H1 (cell line): Measurements from ENCODE around the gene MAP3K10. TPM values are rescaled to one million over a fixed set of nuclear protein-coding genes. Genes with fewer than 3 reads are reported as not detected.

ENCODE experiments used
- CTCF ChIA-PET: fragments of 300-600 bp; sonication (Branson Sonifier 250); formaldehyde crosslinking; loops from one replicate; lab custom pipeline; 2021; ENCODE audit not compliant: partially characterized antibody; lab: Charles Lee
- POLR2A ChIA-PET: fragments of 300-600 bp; sonication (Branson Sonifier 250); formaldehyde crosslinking; loops from one replicate; lab custom pipeline; 2021; ENCODE audit warnings: inconsistent platforms; ENCODE audit not compliant: partially characterized antibody; lab: Charles Lee
- DNase-seq, 2 experiments: peaks; one replicate each; pipeline versions ENCODE4 v3.0.0 to v3.0.0-alpha.2; 2010 to 2022; ENCODE audit warnings: low spot score in 2 of 2, low read depth in 1 of 2, mixed read lengths in 1 of 2
- FAIRE-seq: peaks from 2 replicates; lab custom pipeline; 2011; peaks lifted over from hg19 to GRCh38; lab: Jason Lieb, UNC
- H2AFZ ChIP-seq: 2 replicates; pipeline ENCODE4 v1.8.1; 2012; ENCODE audit warnings: low read length, inconsistent platforms
- H2AK5ac ChIP-seq: 2 replicates; pipeline ENCODE4 v1.6.1; 2013; ENCODE audit warnings: low read depth, low read length
- H2BK120ac ChIP-seq: replicated peaks from 2 replicates; pipeline ENCODE3; 2013; ENCODE audit warnings: low read depth, low read length, inconsistent platforms
- H2BK12ac ChIP-seq: 2 replicates; pipeline ENCODE4 v1.6.1; 2013; ENCODE audit warnings: low read depth, low read length
- H2BK15ac ChIP-seq: 2 replicates; pipeline ENCODE4 v1.6.1; 2013; ENCODE audit warnings: low read length
- H2BK20ac ChIP-seq: 2 replicates; pipeline ENCODE4 v1.6.1; 2013; ENCODE audit warnings: low read length
- H2BK5ac ChIP-seq: 2 replicates; pipeline ENCODE4 v1.6.1; 2013; ENCODE audit warnings: low read depth, low read length
- H3K14ac ChIP-seq: 2 replicates; pipeline ENCODE4 v1.6.1; 2013; ENCODE audit warnings: inconsistent platforms; ENCODE audit not compliant: insufficient read length
- H3K18ac ChIP-seq: 2 replicates; pipeline ENCODE4 v1.6.1; 2013; ENCODE audit warnings: low read length; ENCODE audit errors: extremely low read depth
- H3K23ac ChIP-seq: 2 replicates; pipeline ENCODE4 v1.6.1; 2013; ENCODE audit warnings: inconsistent platforms; ENCODE audit not compliant: insufficient read length
- H3K23me2 ChIP-seq: 2 replicates; pipeline ENCODE4 v1.6.1; 2013; ENCODE audit warnings: low read depth, low read length
- H3K27ac ChIP-seq: 2 replicates; pipeline ENCODE4 v1.6.1; 2011; ENCODE audit warnings: low read depth, low read length, inconsistent platforms
- H3K27me3 ChIP-seq, 4 experiments: replicated peaks in 1 of 4; 1 replicate in 1 of 4; 2 replicates in 3 of 4; pipeline versions ENCODE4 v1.6.1 to v1.8.1; 2011 to 2013; ENCODE audit warnings: low read length in 3 of 4, mild to moderate bottlenecking in 3 of 4, inconsistent platforms in 2 of 4, mixed read lengths in 2 of 4, moderate library complexity in 1 of 4; ENCODE audit not compliant: control insufficient read depth in 3 of 4, insufficient read depth in 3 of 4; ENCODE audit errors: extremely low read depth in 1 of 4
- H3K36me3 ChIP-seq, 4 experiments: 2 replicates each; pipeline versions ENCODE4 v1.6.1 to v1.8.1; 2011 to 2013; ENCODE audit warnings: mild to moderate bottlenecking in 4 of 4, low read length in 3 of 4, moderate library complexity in 2 of 4, control low read depth in 1 of 4, inconsistent platforms in 1 of 4; ENCODE audit not compliant: insufficient read depth in 4 of 4, control insufficient read depth in 2 of 4
- H3K4ac ChIP-seq: replicated peaks from 2 replicates; pipeline ENCODE3; 2013; ENCODE audit warnings: low read length, low read depth, mixed read lengths, inconsistent platforms; ENCODE audit not compliant: insufficient read length
- H3K4me1 ChIP-seq, 4 experiments: replicated peaks in 1 of 4; 1 replicate in 1 of 4; 2 replicates in 3 of 4; pipeline versions ENCODE4 v1.6.1 to v1.8.1; 2011 to 2013; ENCODE audit warnings: low read length in 3 of 4, inconsistent platforms in 2 of 4, mixed read lengths in 1 of 4; ENCODE audit not compliant: insufficient read depth in 4 of 4, control insufficient read depth in 3 of 4
- H3K4me2 ChIP-seq, 2 experiments: 2 replicates each; pipeline versions ENCODE4 v1.6.1 to v1.8.1; 2011 to 2013; ENCODE audit warnings: low read depth in 2 of 2, low read length in 2 of 2, control low read depth in 1 of 2, inconsistent platforms in 1 of 2, mild to moderate bottlenecking in 1 of 2; ENCODE audit not compliant: insufficient read depth in 1 of 2
- H3K4me3 ChIP-seq, 4 experiments: fragments of 200-600, 300-600 bp in 1 of 4; sonication (generic), shearing (Covaris generic), sonication (Bioruptor Twin) in 1 of 4; 2 replicates each; pipeline versions ENCODE4 v1.5.1 to v1.8.1; 2011 to 2016; ENCODE audit warnings: low read length in 4 of 4, low read depth in 3 of 4, control low read depth in 2 of 4, inconsistent platforms in 2 of 4, mild to moderate bottlenecking in 2 of 4, mixed read lengths in 1 of 4, moderate library complexity in 1 of 4; ENCODE audit not compliant: insufficient read depth in 2 of 4; ENCODE audit errors: extremely low read depth in 1 of 4
- H3K56ac ChIP-seq: replicated peaks from 2 replicates; pipeline ENCODE3; 2013; ENCODE audit warnings: low read depth, mild to moderate bottlenecking, mixed read lengths, low read length, inconsistent platforms; ENCODE audit not compliant: insufficient read length
- H3K79me1 ChIP-seq: 2 replicates; pipeline ENCODE4 v1.6.1; 2013; ENCODE audit warnings: low read depth, low read length, control low read depth
- H3K79me2 ChIP-seq, 2 experiments: 2 replicates each; pipeline versions ENCODE4 v1.6.1 to v1.8.1; 2012 to 2013; ENCODE audit warnings: low read length in 2 of 2, mild to moderate bottlenecking in 2 of 2, inconsistent platforms in 1 of 2; ENCODE audit not compliant: insufficient read depth in 2 of 2, control insufficient read depth in 1 of 2
- H3K9ac ChIP-seq, 4 experiments: replicated peaks in 1 of 4; 1 replicate in 1 of 4; 2 replicates in 3 of 4; pipeline versions ENCODE4 v1.6.1 to v1.8.1; 2011 to 2013; ENCODE audit warnings: low read depth in 3 of 4, low read length in 3 of 4, control low read depth in 2 of 4, mild to moderate bottlenecking in 2 of 4, moderate library complexity in 2 of 4, inconsistent platforms in 1 of 4; ENCODE audit errors: extremely low read depth in 1 of 4
- H3K9me3 ChIP-seq, 2 experiments: 2 replicates each; pipeline versions ENCODE4 v1.6.1 to v1.8.1; 2012 to 2013; ENCODE audit warnings: mild to moderate bottlenecking in 2 of 2, moderate library complexity in 2 of 2, control low read depth in 1 of 2, inconsistent platforms in 1 of 2, low read depth in 1 of 2, low read length in 1 of 2, mixed read lengths in 1 of 2; ENCODE audit not compliant: insufficient read depth in 2 of 2
- H4K20me1 ChIP-seq, 2 experiments: replicated peaks in 1 of 2; 2 replicates each; pipeline versions ENCODE3 to v1.8.1; 2011 to 2013; ENCODE audit warnings: inconsistent platforms in 2 of 2, low read length in 2 of 2, mild to moderate bottlenecking in 1 of 2; ENCODE audit not compliant: insufficient read depth in 2 of 2, control insufficient read depth in 1 of 2
- H4K5ac ChIP-seq: 2 replicates; pipeline ENCODE4 v1.6.1; 2013; ENCODE audit warnings: low read length, low read depth, mixed read lengths, inconsistent platforms; ENCODE audit not compliant: insufficient read length
- H4K8ac ChIP-seq: 2 replicates; pipeline ENCODE4 v1.8.0; 2013; ENCODE audit warnings: mild to moderate bottlenecking, moderate library complexity, low read length, inconsistent platforms; ENCODE audit not compliant: insufficient read depth; ENCODE audit errors: extremely low read depth
- H4K91ac ChIP-seq: replicated peaks from 2 replicates; pipeline ENCODE3; 2013; ENCODE audit warnings: low read length, mixed read lengths, inconsistent platforms; ENCODE audit not compliant: insufficient read length
- ATF2 ChIP-seq: IDR thresholded peaks from 2 replicates; pipeline ENCODE4 v1.6.1; 2012; ENCODE audit warnings: low read length, inconsistent platforms
- CTBP2 ChIP-seq: IDR thresholded peaks from 2 replicates; pipeline ENCODE4 v1.7.0; 2011; ENCODE audit warnings: borderline replicate concordance, mild to moderate bottlenecking, moderate library complexity, mixed read lengths, low read length; ENCODE audit not compliant: insufficient read depth, insufficient read length
- FOSL1 ChIP-seq: IDR thresholded peaks from 2 replicates; pipeline ENCODE4 v1.6.1; 2011; ENCODE audit warnings: mild to moderate bottlenecking, low read depth, low read length, moderate library complexity; ENCODE audit not compliant: insufficient read depth
- GABPA ChIP-seq: IDR thresholded peaks from 2 replicates; pipeline ENCODE4 v1.6.1; 2011; ENCODE audit warnings: mild to moderate bottlenecking, low read length, moderate library complexity, borderline replicate concordance; ENCODE audit not compliant: insufficient read depth
- KDM5A ChIP-seq: fragments of 200-600 bp; IDR thresholded peaks from 2 replicates; pipeline ENCODE4 v1.7.1; 2012; ENCODE audit warnings: mild to moderate bottlenecking, low read length, inconsistent platforms, mixed read lengths
- MAFK ChIP-seq: IDR thresholded peaks from 2 replicates; pipeline ENCODE4 v1.6.1; 2012; ENCODE audit warnings: low read depth, mild to moderate bottlenecking, improper control_type of control experiment, low read length
- RAD21 ChIP-seq, 2 experiments: IDR thresholded peaks in 1 of 2; conservative IDR thresholded peaks in 1 of 2; 2 replicates each; pipeline ENCODE4 v1.6.1; 2011; ENCODE audit warnings: low read depth in 2 of 2, low read length in 2 of 2, improper control_type of control experiment in 1 of 2, inconsistent platforms in 1 of 2, mild to moderate bottlenecking in 1 of 2, moderate library complexity in 1 of 2
- SP1 ChIP-seq: IDR thresholded peaks from 2 replicates; pipeline ENCODE4 v1.6.1; 2011; ENCODE audit warnings: low read depth, low read length
- SP4 ChIP-seq: IDR thresholded peaks from 2 replicates; pipeline ENCODE4 v1.6.1; 2012; ENCODE audit warnings: low read length, inconsistent platforms
- SRF ChIP-seq: IDR thresholded peaks from 2 replicates; pipeline ENCODE4 v1.6.1; 2011; ENCODE audit warnings: mild to moderate bottlenecking, low read depth, low read length, moderate library complexity
- TCF12 ChIP-seq: IDR thresholded peaks from 2 replicates; pipeline ENCODE4 v1.6.1; 2011; ENCODE audit warnings: low read depth, mild to moderate bottlenecking, low read length
- WGBS, 2 experiments: shearing (Covaris generic) in 1 of 2; methylation state at CpG; one replicate each; pipeline versions ENCODE4 v1.1.6 to v1.1.7; 2013 to 2015; ENCODE audit warnings: low lambda C conversion rate in 2 of 2, mixed read lengths in 2 of 2, inconsistent platforms in 1 of 2, low coverage in 1 of 2, missing lambda C conversion rate in 1 of 2; ENCODE audit not compliant: insufficient replicate concordance in 2 of 2, insufficient coverage in 1 of 2, insufficient read length in 1 of 2; ENCODE audit errors: extremely low coverage in 1 of 2, missing lambda C conversion rate in 1 of 2; 5-methylcytosine and 5-hydroxymethylcytosine counted together
- polyA plus RNA-seq, 7 experiments: library from polyadenylated mRNA; depleted of rRNA in 3 of 7; stranded (reverse) in 5 of 7; unstranded in 2 of 7; fragments of >200 nt in 5 of 7; fragments of 200-250 nt in 2 of 7; gene quantifications; 1 replicate in 5 of 7; 2 replicates in 1 of 7; 4 replicates in 1 of 7; pipeline versions ENCODE4 v1.2.1 to v1.2.3, GENCODE V29; 2011 to 2013; ENCODE audit warnings: missing spikeins in 2 of 7, mixed read lengths in 2 of 7
- total RNA-seq: library from RNA; stranded (reverse); fragmentation: NEBNext Ultra II Directional; extraction: Animal tissue kit (Norgen Biotek cat#: 25700); gene quantifications from 2 replicates; pipeline ENCODE4 v1.2.1, GENCODE V29; 2021

The MAP3K10 gene
- total and polyA plus RNA-seq, 2 of the 8 experiments (the other 6 are each of a cell fraction or from before 2014, with no cell fraction given), result 4.9 to 15.9 TPM

GRCh38 chr19:40242480-40242879 lies 51.3 kb downstream of the MAP3K10 start:
- CTCF ChIA-PET, result interaction anchor here (0.7 to 1.8 kb wide), 2 partner anchors 10 to 28 kb away, joined by 3 to 6 read pairs; no protein-coding TSS in a partner anchor
- peaks cover 2 to 4% of the 10 kb centered on the region in 2 experiments for H4K20me1 ChIP-seq

More at GRCh38 chr19:40242480-40242879, 51.3 kb downstream of the MAP3K10 start:
- H4K5ac ChIP-seq, result no peak overlapping the region
- no peak overlapping the region for H3K4me3 ChIP-seq
- no peak overlapping the region for H3K27ac ChIP-seq
- FAIRE-seq (no peak), DNase-seq (no peak)
- H3K4me1 ChIP-seq, result no peaks in the 10 kb centered on the region; a peak in 1 of 7 replicates
- no peak overlapping the region for H4K8ac ChIP-seq
- peaks cover 5% of the 10 kb centered on the region for H3K79me1 ChIP-seq
- peaks cover 4 to 27% (median 10%) of the 10 kb centered on the region in 4 experiments; a peak in 5 of 8 replicates for H3K36me3 ChIP-seq
- POLR2A ChIA-PET, result interaction anchor here (1.4 to 1.5 kb wide), 2 partner anchors 15 to 32 kb away, joined by 3 to 4 read pairs; partner anchors contain the start of gene CCNP
- H2BK120ac ChIP-seq, result no peak overlapping the region
- H2BK20ac ChIP-seq, result no peak overlapping the region
- no peak overlapping the region for H2BK15ac ChIP-seq
- no peak for TF ChIP-seq ATF2
- no peak for TF ChIP-seq GABPA
- no peak for TF ChIP-seq MAFK
- no peak for TF ChIP-seq KDM5A
- no peak for TF ChIP-seq TCF12
- no peak for TF ChIP-seq SRF
- no peak for TF ChIP-seq SP4
- TF ChIP-seq CTBP2, result no peak
- no peak for TF ChIP-seq FOSL1
- no peak for TF ChIP-seq RAD21 (IDR thresholded peaks at IDR 0.05 in 1 of 2, conservative IDR thresholded peaks at IDR 0.05 in 1 of 2; ENCODE audit: low read depth in 2 of 2, low read length in 2 of 2)
- TF ChIP-seq SP1, result no peak
- no peak overlapping the region for H2BK5ac ChIP-seq
- no peak overlapping the region for H3K9ac ChIP-seq
- H4K91ac ChIP-seq, result no peak overlapping the region
- no peaks in the 10 kb centered on the region for H3K23me2 ChIP-seq
- H2AK5ac ChIP-seq, result no peak overlapping the region
- H2BK12ac ChIP-seq, result no peak overlapping the region
- H3K9me3 ChIP-seq, result no peaks in the 10 kb centered on the region
- H3K23ac ChIP-seq, result no peak overlapping the region
- WGBS, 2 experiments, result 91% methylated on average over 12 of the region's 12 CpGs; no CpG with 5 or more reads in 1 of the 2 experiments
- no peak overlapping the region for H3K4ac ChIP-seq
- H3K4me2 ChIP-seq, result no peak overlapping the region
- no peak overlapping the region for H3K18ac ChIP-seq
- no peak overlapping the region for H2AFZ ChIP-seq
- no peaks in the 10 kb centered on the region for H3K79me2 ChIP-seq
- no peaks in the 10 kb centered on the region for H3K27me3 ChIP-seq
- H3K56ac ChIP-seq, result no peak overlapping the region
- no peak overlapping the region for H3K14ac ChIP-seq
